Coronary artery (tissue), 2 donors: Measurements from ENCODE around the gene HOXD3.

Experiments
- DNase-seq: peaks from one replicate; pipeline ENCODE4 v3.0.0-alpha.2; 2017; ENCODE audit warnings: low spot score
- H3K27ac ChIP-seq, 2 donors: fragments of 200-600 bp; sonication (generic); one replicate each; pipeline ENCODE4 v1.5.1; 2016 to 2019
- H3K4me3 ChIP-seq: fragments of 200-600 bp; sonication (generic); 2 replicates; pipeline ENCODE4 v1.5.1; 2016; ENCODE audit warnings: mild to moderate bottlenecking, moderate library complexity
- TF ChIP-seq, protein P1 (sequence below): fragments of 200-600 bp; sonication (generic); IDR thresholded peaks from one replicate; pipeline ENCODE4 v1.5.1; 2019; ENCODE audit warnings: antibody characterized with exemption

HOXD3 gene

DNA sequence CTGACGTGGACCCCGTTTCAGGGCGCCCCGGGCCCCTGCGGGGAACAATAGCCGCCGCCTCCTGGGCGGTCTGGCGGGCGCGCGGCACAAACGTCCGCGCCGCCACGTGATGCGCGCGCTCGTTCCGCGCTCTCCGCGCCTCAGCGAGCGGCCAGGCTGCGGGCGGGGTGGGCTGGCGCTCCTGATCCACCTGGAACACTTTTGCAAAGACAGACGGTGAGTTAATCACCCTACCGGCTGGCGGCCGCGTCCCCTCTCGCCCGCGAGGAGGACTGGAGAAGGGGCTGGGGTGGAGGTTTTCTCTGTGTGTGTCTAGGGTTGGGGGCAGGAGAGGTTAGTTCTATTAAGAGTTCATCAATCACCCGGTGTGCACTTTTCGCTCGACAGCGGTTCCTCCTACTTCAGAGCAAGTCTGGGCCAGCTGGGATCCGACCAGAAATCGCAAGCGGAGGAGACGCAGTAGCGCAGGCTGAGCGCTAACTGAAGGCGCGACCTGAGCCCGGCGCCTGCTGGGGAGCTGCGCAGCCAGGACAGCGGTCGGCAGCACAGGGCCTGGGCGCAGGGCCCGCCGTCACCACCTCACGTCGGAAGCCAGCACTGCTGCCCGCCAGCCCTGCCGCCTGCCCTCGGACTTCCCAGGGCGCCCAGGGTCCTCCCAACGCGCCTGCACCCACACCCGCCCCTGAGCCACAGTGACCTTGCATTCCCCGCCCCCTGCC lies 21.1 kb downstream of the HOXD3 start:
- TF ChIP-seq, protein P1, sequence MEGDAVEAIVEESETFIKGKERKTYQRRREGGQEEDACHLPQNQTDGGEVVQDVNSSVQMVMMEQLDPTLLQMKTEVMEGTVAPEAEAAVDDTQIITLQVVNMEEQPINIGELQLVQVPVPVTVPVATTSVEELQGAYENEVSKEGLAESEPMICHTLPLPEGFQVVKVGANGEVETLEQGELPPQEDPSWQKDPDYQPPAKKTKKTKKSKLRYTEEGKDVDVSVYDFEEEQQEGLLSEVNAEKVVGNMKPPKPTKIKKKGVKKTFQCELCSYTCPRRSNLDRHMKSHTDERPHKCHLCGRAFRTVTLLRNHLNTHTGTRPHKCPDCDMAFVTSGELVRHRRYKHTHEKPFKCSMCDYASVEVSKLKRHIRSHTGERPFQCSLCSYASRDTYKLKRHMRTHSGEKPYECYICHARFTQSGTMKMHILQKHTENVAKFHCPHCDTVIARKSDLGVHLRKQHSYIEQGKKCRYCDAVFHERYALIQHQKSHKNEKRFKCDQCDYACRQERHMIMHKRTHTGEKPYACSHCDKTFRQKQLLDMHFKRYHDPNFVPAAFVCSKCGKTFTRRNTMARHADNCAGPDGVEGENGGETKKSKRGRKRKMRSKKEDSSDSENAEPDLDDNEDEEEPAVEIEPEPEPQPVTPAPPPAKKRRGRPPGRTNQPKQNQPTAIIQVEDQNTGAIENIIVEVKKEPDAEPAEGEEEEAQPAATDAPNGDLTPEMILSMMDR = no peak
- no peak for DNase-seq
- H3K4me3 ChIP-seq = peak overlapping the region; percentile 57
- peak overlapping the region in 1 of 2 donors; percentile 48 for H3K27ac ChIP-seq

DNA sequence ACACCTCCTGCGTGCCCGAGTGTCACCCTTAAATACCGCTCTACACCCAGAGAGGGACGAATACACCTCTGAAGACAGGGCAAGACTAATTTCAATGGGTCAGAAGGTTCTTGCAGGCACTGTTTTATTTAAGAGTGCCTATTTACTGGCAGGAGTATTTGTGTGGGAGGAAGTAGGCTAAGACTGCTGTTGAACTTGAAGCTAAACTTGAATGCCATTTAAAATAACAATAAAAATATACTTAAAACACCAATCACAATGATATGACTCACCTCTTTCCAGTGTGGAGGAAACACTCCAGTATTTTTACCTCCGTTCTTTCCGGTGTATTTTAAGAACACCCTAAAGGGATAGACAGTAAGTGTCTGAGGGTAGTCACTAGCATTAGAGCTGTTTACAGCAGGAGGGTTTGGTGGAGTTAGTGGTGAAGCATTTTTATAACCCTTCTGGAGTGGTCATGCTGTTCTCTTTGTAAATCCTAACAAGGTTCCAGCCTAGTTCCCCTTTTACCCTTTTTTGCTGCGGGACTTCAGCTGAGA lies 21.7 kb downstream of the HOXD3 start:
- H3K4me3 ChIP-seq = peak overlapping the region; percentile 57
- TF ChIP-seq, protein P1 = no peak
- no peak for DNase-seq
- peak overlapping the region in 1 of 2 donors; percentile 48 for H3K27ac ChIP-seq

DNA sequence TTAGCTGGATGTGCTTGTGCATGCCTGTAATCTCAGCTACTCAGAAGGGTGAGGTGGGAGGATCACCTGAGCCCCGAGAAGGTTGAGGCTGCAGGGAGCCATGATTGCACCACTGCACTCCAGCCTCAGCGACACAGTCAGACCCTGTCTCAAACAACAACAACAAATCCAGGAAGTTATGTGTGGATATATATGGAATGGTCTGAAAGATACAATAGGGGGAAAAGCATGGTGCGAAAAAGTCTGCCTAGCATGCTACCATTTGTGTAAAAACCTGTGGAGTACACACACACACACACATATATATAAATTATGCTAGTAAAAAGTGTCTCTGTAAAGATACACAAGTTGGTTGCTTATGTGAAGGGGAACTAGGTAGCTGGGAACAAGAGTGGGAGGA lies 24.4 kb downstream of the HOXD3 start:
- H3K27ac ChIP-seq = no peak overlapping the region
- no peak for DNase-seq
- TF ChIP-seq, protein P1 = no peak
- no peak overlapping the region for H3K4me3 ChIP-seq

DNA sequence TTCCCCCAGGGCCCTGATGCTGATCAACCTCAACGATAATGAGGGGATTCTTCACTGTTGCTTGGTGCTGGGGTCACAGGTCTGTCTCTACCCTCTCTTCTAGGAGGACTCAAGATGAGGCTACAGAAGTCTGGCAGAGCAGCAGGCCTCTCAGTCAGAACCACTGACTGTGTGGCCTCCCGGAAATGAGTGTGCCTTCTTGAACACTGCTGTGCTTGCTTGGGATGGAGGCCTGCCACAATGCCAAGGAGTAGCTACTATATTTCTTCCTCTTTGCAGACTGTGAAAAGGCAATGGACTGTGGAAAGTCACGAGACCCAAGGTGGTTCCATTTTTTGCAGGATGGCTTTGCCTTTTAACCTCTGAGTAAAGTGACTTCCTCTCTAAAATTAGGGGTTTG lies 25.6 kb downstream of the HOXD3 start:
- Histone ChIP-seq H3K27ac (no peak overlapping the region), H3K4me3 (no peak overlapping the region)
- no peak for DNase-seq
- TF ChIP-seq, protein P1 = no peak

DNA sequence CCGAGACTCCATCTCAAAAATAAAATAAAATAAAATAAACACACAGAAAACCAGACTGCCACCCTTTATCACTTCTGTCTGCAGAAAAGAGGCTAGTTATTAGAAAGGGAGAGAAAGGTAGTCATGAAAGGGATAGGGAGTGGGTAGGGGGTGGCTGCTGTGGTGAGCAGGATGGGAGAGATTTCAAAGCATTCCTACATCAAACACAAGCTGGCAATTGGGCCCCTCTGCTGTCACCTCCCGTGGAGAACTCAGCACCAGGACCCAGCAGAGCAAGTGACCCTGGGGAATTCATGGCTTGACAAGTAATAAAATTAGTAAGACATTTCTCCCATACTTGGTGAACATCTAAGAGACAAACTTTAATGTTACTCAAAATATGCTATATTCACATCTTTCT lies 27.6 kb downstream of the HOXD3 start:
- no peak overlapping the region for H3K27ac ChIP-seq
- no peak overlapping the region for H3K4me3 ChIP-seq
- TF ChIP-seq, protein P1 = no peak
- DNase-seq = no peak

DNA sequence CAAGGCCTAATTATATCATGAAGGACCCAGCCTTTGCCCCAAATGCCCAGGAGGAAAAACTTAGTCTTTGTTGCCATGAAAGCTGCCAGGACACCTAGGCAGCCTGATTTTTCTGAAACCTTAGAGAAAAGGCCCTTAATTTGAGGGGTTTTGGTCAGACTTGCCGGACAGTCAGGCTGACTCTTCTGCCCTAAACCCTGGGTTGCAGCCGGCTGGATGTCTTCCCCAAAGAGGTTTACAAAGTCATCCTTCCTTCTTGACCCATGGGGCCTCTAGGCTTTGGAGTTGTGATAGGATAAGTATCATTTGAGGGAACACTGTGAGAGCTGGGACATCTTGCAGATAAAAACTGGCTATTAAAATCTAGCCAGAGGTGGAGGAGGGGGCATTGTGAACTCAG lies 28.9 kb downstream of the HOXD3 start:
- Histone ChIP-seq H3K4me3 (no peak overlapping the region), H3K27ac (no peak overlapping the region)
- TF ChIP-seq, protein P1 = no peak
- no peak for DNase-seq
